GM13976 (cell line): ENCODE data around the gene COMMD10.

ENCODE experiments used
- DNase-seq: peaks from one replicate; pipeline ENCODE4 v3.0.0; 2012; ENCODE audit warnings: low spot score
- in situ Hi-C: fragments of 300-500 bp; cut with MboI; formaldehyde crosslinking; loops from one replicate; pipeline ENCODE4 v1.12.0; 2022; ENCODE audit warnings: low sequenced_read_pairs, mixed read lengths, inconsistent platforms; ENCODE audit not compliant: unreplicated experiment
- TF ChIP-seq, protein P1 (sequence below): IDR thresholded peaks from 2 replicates; pipeline ENCODE4 v1.5.1; 2012; ENCODE audit warnings: borderline replicate concordance, mild to moderate bottlenecking; ENCODE audit not compliant: insufficient read depth; ENCODE audit errors: extremely low read depth, missing control alignments, control extremely low read depth

Gene COMMD10

DNA sequence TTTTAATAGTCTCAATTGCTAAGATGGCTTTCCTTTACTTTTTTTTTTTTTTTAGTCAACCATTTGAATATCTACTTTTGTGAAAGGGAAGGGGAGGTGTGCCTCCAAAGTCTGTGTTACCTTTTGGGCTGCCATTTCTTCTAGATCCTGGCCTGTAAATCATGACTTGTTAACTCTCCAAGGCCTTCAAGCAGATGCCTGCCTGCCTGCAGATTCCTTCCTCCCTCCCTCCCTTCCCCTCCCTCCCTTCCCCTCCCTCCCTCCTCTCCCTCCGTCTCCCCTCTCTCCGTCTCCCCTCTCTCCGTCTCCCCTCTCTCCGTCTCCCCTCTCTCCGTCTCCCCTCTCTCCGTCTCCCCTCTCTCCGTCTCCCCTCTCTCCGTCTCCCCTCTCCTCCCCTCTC is 73.1 kb downstream of the COMMD10 start:
- DNase-seq = no peak
- in situ Hi-C loops = no loop called here
- TF ChIP-seq, protein P1, sequence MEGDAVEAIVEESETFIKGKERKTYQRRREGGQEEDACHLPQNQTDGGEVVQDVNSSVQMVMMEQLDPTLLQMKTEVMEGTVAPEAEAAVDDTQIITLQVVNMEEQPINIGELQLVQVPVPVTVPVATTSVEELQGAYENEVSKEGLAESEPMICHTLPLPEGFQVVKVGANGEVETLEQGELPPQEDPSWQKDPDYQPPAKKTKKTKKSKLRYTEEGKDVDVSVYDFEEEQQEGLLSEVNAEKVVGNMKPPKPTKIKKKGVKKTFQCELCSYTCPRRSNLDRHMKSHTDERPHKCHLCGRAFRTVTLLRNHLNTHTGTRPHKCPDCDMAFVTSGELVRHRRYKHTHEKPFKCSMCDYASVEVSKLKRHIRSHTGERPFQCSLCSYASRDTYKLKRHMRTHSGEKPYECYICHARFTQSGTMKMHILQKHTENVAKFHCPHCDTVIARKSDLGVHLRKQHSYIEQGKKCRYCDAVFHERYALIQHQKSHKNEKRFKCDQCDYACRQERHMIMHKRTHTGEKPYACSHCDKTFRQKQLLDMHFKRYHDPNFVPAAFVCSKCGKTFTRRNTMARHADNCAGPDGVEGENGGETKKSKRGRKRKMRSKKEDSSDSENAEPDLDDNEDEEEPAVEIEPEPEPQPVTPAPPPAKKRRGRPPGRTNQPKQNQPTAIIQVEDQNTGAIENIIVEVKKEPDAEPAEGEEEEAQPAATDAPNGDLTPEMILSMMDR = no peak

- in situ Hi-C loops = no loop called here
- TF ChIP-seq, protein P1 = no peak
- DNase-seq = no peak
Measured at GRCh38 chr5:116159006-116159405, 74.2 kb downstream of the COMMD10 start.

DNA sequence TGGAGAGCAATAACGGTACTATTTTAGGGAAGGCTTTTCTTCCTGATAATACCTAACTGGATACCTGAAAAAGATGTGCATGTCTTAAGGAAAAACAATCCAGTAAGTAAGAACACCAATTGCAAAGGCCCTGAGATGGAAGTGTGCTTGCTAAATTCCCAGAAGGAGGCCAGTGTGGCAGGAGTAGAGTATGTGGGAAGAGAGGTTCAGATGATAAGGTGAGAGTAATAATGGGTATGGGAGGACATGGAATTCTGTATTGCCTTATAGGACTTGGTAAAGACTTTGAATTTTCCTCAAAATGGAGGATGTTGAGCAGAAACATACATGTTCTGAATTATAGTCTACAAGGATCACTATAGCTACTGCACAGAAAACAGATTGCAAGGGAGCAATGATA is 89.3 kb downstream of the COMMD10 start:
- DNase-seq = no peak
- TF ChIP-seq, protein P1 = no peak
- in situ Hi-C loops = no loop called here

DNA sequence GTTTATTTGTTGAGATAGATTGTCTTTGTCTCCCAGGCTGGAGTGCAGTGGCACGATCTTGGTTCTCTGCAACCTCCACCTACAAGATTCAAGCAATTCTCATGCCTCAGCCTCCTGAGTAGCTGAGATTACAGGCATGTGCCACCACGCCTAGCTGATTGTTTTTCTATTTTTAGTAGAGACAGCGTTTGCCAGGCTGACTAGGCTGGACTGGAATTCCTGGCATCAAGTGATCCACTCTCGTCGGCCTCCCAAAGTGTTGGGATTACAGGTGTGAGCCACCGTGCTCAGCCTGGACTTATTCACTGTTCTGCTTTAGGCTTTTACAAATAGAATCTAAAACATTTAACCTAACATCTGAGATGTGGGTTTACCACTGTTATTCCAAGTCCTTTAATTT is 91.3 kb downstream of the COMMD10 start:
- TF ChIP-seq, protein P1 = no peak
- in situ Hi-C loops = no loop called here
- DNase-seq = no peak

GRCh38 chr5:116178925-116179324 is 94.1 kb downstream of the COMMD10 start:
- TF ChIP-seq, protein P1 = no peak
- DNase-seq = no peak
- in situ Hi-C loops = no loop called here

DNA sequence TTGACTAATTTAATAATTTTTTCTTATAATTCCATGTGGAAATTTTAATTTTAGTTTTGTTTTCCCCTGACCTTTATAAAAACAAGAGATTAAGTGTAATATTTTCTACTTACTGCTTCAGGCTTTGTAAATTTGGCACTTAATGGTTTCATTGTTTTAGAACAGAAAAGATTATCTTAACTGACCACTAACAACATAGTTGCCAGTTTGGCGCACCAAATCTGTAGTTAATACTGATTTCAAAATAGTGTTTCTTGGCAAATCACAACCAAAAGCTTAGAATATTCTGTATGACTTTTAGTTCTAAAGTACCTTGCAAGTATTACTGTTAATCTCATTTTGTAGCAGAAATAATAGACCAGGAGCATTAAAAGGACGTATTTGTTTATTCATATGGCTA is 124.3 kb downstream of the COMMD10 start:
- TF ChIP-seq, protein P1 = no peak
- DNase-seq = no peak
- in situ Hi-C loops = no loop called here

- no peak for DNase-seq
- in situ Hi-C loops = no loop called here
- TF ChIP-seq, protein P1 = no peak
Measured at GRCh38 chr5:116212225-116212624, 127.4 kb downstream of the COMMD10 start.
